HL-60 (cell line): ENCODE data around the gene HOXD13.

Experiments
- DNase-seq, 2 experiments: peaks; one replicate each; pipeline ENCODE4 v3.0.0-alpha.2; 2010 to 2020; ENCODE audit warnings: low read depth in 1 of 2, low spot score in 1 of 2
- H3K27ac ChIP-seq: fragments of 250-450 bp; sonication (Bioruptor Pico); replicated peaks from 2 replicates; pipeline ENCODE4 v1.5.1; 2020; ENCODE audit warnings: mild to moderate bottlenecking, moderate library complexity
- H3K27me3 ChIP-seq: fragments of 250-450 bp; sonication (Bioruptor Pico); 2 replicates; pipeline ENCODE4 v1.5.1; 2021; ENCODE audit warnings: mild to moderate bottlenecking, moderate library complexity; ENCODE audit not compliant: insufficient read depth, poor library complexity, severe bottlenecking
- H3K4me3 ChIP-seq: replicated peaks from 2 replicates; pipeline ENCODE4 v1.5.1; 2011; ENCODE audit warnings: mild to moderate bottlenecking, control low read depth, low read length; ENCODE audit not compliant: insufficient read depth
- GABPA ChIP-seq: IDR thresholded peaks from 2 replicates; pipeline ENCODE4 v1.6.1; 2012; ENCODE audit warnings: low read depth
- POLR2AphosphoS5 ChIP-seq: IDR thresholded peaks from 2 replicates; pipeline ENCODE4 v1.6.1; 2012; ENCODE audit warnings: low read depth
- SPI1 ChIP-seq: IDR thresholded peaks from 2 replicates; pipeline ENCODE4 v1.6.1; 2012; ENCODE audit warnings: low read depth, mild to moderate bottlenecking, borderline replicate concordance
- long read RNA-seq: library from polyadenylated mRNA; unstranded; transcript quantifications from one replicate; pipeline ENCODE4 v2.0.0, GENCODE V29; 2020
- TF ChIP-seq, protein P1 (sequence below): IDR thresholded peaks from one replicate; pipeline ENCODE4 v1.5.1; 2011; ENCODE audit warnings: low read length, control low read depth, inconsistent platforms; ENCODE audit not compliant: insufficient read depth
- TF ChIP-seq, protein P2 (sequence below): IDR thresholded peaks from 2 replicates; pipeline ENCODE4 v1.6.1; 2012; ENCODE audit warnings: low read depth; ENCODE audit not compliant: insufficient replicate concordance

Gene HOXD13
- long read RNA-seq, transcript HOXD13-201 (2 exons, 2,240 nt) = major isoform, 68 of 72 reads
- long read RNA-seq, partial matches to known transcripts = 0 of 72 reads
- long read RNA-seq, other reads (novel, unspliced or antisense) = 4 of 72 reads

DNA sequence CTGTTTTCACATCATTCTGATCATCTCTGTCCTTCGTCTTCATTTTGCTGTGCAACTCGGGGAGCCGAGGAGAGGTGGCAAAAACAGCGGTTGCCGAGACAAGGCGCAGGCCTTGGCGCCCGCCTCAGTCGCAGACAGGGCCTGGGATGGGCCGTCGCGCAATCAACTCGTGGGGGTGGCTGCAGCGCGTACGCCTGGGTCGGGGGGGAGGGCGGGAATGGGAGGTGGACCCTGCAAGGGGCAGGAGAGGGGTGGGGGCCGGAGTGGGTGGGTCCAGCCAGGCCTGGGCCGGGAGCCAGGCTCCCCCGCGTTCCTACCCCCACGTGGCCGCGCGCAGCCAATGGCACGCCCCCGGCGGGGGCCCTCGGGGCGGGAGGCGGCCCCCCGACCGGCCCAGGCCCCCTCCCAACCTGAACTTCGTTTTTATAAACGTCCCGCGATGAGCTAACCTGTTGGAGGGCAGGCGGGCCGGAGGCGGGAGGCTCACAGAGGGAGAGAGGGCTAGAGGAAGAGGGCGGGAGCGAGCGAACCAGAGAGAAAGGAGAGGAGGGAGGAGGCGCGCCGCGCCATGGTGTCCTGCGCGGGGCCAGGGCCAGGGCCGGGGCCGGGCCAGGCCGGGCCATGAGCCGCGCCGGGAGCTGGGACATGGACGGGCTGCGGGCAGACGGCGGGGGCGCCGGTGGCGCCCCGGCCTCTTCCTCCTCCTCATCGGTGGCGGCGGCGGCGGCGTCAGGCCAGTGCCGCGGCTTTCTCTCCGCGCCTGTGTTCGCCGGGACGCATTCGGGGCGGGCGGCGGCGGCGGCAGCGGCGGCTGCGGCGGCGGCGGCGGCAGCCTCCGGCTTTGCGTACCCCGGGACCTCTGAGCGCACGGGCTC lies at the start of gene HOXD13:
TSS of gene HOXD13 (plus strand) at position 452 of the 875 bp plus-strand sequence. CDS start at position 622, 170 bp downstream.
- Histone ChIP-seq H3K4me3 (peak within 1 kb of the TSS; percentile 13), H3K27me3 (peaks cover 83% of the 10 kb centered on the region), H3K27ac (no peak within 1 kb of the TSS)
- TF ChIP-seq, protein P1, sequence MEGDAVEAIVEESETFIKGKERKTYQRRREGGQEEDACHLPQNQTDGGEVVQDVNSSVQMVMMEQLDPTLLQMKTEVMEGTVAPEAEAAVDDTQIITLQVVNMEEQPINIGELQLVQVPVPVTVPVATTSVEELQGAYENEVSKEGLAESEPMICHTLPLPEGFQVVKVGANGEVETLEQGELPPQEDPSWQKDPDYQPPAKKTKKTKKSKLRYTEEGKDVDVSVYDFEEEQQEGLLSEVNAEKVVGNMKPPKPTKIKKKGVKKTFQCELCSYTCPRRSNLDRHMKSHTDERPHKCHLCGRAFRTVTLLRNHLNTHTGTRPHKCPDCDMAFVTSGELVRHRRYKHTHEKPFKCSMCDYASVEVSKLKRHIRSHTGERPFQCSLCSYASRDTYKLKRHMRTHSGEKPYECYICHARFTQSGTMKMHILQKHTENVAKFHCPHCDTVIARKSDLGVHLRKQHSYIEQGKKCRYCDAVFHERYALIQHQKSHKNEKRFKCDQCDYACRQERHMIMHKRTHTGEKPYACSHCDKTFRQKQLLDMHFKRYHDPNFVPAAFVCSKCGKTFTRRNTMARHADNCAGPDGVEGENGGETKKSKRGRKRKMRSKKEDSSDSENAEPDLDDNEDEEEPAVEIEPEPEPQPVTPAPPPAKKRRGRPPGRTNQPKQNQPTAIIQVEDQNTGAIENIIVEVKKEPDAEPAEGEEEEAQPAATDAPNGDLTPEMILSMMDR = no peak
- no peak for TF ChIP-seq SPI1
- TF ChIP-seq, protein P2, sequence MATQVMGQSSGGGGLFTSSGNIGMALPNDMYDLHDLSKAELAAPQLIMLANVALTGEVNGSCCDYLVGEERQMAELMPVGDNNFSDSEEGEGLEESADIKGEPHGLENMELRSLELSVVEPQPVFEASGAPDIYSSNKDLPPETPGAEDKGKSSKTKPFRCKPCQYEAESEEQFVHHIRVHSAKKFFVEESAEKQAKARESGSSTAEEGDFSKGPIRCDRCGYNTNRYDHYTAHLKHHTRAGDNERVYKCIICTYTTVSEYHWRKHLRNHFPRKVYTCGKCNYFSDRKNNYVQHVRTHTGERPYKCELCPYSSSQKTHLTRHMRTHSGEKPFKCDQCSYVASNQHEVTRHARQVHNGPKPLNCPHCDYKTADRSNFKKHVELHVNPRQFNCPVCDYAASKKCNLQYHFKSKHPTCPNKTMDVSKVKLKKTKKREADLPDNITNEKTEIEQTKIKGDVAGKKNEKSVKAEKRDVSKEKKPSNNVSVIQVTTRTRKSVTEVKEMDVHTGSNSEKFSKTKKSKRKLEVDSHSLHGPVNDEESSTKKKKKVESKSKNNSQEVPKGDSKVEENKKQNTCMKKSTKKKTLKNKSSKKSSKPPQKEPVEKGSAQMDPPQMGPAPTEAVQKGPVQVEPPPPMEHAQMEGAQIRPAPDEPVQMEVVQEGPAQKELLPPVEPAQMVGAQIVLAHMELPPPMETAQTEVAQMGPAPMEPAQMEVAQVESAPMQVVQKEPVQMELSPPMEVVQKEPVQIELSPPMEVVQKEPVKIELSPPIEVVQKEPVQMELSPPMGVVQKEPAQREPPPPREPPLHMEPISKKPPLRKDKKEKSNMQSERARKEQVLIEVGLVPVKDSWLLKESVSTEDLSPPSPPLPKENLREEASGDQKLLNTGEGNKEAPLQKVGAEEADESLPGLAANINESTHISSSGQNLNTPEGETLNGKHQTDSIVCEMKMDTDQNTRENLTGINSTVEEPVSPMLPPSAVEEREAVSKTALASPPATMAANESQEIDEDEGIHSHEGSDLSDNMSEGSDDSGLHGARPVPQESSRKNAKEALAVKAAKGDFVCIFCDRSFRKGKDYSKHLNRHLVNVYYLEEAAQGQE = no peak
- TF ChIP-seq POLR2AphosphoS5 = no peak
- no peak for TF ChIP-seq GABPA
- DNase-seq = no peak

DNA sequence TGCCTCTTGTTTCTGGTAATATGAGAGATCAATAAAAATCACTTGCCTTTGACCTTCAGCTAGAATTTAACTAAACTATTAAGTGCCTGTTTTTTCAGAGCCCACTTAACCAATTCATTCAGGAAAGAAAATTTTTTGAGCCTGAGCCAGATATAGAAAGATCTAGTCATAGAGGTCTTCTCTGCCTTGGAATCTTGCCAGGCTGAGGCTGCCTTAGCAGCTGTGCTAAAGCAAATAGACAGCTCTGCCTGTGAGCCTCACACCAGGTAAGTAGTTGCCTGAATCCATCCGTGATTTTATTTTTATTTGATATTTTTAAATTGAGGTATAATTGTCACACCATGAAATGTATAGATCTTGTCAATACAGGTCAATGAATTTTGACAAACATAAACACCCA lies 36.1 kb upstream of the HOXD13 start:
- DNase-seq = no peak
- no peak overlapping the region for H3K4me3 ChIP-seq
- H3K27ac ChIP-seq = no peak overlapping the region
- no peak for TF ChIP-seq SPI1
- TF ChIP-seq GABPA = no peak
- H3K27me3 ChIP-seq = peaks cover 5% of the 10 kb centered on the region

DNA sequence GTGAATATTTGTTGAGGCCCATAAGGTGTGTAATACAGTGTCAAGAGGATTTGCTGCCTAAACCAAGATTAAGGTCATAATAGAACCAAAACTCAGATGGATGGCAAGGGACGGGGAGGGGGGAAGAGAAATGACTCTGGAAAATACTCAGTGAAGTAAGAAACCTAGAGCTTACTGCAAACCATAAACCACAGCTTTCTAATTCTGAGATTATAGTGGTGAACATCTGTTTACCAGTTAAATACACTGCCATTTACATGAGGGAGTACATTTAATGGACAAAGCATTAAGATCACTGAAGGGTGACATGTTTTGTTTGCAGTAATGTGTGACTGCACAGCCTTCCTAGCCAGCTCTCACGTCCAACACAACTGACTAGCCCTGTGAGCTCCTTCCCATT lies 28.6 kb upstream of the HOXD13 start:
- TF ChIP-seq, protein P2 = no peak
- no peak for TF ChIP-seq SPI1
- TF ChIP-seq POLR2AphosphoS5 = no peak
- TF ChIP-seq, protein P1 = no peak
- TF ChIP-seq GABPA = no peak
- H3K4me3 ChIP-seq = no peak overlapping the region
- no peak for DNase-seq
- peaks cover 41% of the 10 kb centered on the region for H3K27me3 ChIP-seq
- no peak overlapping the region for H3K27ac ChIP-seq

DNA sequence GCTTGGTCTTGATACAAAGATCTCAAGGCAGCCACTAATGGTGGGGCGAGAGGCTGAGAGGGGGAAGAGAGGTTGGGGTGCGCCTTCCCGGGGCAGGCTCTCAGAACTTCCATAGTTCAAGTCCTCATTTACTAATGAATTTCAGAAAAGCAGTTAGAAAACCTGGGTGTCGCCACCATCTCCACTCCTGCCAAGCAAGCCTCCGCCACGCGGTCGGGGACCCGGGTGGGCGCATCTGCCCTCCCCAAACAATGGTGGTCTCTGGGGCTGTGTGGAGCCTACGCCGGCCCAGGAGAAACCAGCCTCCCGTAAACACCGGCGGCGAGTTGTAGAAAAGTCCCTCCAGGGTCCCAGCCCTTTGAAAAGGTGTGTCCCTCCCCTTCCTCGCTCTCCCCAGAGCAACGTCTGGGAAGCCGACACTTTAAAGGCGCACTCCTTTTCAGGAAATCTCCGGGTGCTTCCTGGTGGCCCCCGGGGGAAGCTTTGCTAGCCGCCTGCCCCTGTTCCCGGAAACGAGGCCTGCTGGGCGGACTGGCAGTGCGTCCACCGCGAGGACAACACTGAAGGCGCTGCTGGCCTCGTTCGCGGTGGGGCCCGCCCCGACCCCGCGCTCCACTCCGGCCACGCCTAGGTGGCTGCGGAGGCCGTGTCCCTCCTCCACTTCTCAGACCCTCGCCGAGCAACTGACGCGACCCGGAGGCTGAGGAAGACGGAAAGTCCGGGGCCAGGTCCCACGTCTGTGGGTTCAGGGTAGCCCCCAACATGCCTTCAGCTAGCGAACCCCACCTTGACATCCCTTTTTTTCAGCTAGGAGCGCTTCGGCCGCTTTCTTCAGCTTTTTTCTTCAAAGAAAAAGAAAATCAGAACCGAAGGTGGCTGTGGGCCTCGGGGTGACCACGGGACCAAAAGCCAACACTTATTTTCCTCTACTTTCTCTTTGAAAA lies 25.6 kb upstream of the HOXD13 start:
- Histone ChIP-seq H3K4me3 (no peak overlapping the region), H3K27ac (no peak overlapping the region), H3K27me3 (peaks cover 57% of the 10 kb centered on the region)
- no peak for DNase-seq
- TF ChIP-seq GABPA (no peak), SPI1 (no peak), POLR2AphosphoS5 (no peak)
- TF ChIP-seq, protein P2 = no peak
- TF ChIP-seq, protein P1 = no peak
